SU-DHL-6 (cell line): ENCODE measurements around the gene MS4A15.

Source experiments
- H2AFZ ChIP-seq: fragments of 200-600 bp; sonication (generic); 2 replicates; pipeline ENCODE4 v1.6.1; 2014; ENCODE audit warnings: low read depth, mild to moderate bottlenecking, moderate library complexity, mixed read lengths, antibody characterized with exemption, low read length; ENCODE audit not compliant: severe bottlenecking
- H3F3A ChIP-seq: fragments of 200-600 bp; shearing (Covaris generic); 2 replicates; pipeline ENCODE4 v1.6.0; 2016; ENCODE audit warnings: antibody characterized with exemption, mild to moderate bottlenecking; ENCODE audit not compliant: insufficient read depth
- H3K27ac ChIP-seq: fragments of 200-600 bp; sonication (generic); 2 replicates; pipeline ENCODE4 v1.5.1; 2016; ENCODE audit warnings: low read depth, mild to moderate bottlenecking, low read length, moderate library complexity, mixed read lengths
- H3K27me3 ChIP-seq: fragments of 200-600 bp; sonication (generic), shearing (Covaris generic); 2 replicates; pipeline ENCODE4 v1.6.0; 2014; ENCODE audit warnings: mild to moderate bottlenecking, low read length
- H3K36me3 ChIP-seq: fragments of 200-600 bp; sonication (generic); 2 replicates; pipeline ENCODE4 v1.6.1; 2014; ENCODE audit warnings: mild to moderate bottlenecking, low read length, mixed read lengths
- H3K4me2 ChIP-seq: fragments of 300-600, 200-600 bp; shearing (Covaris generic), sonication (generic); 2 replicates; pipeline ENCODE4 v1.6.0; 2014; ENCODE audit warnings: low read length, low read depth, mild to moderate bottlenecking; ENCODE audit not compliant: poor library complexity, severe bottlenecking
- H3K4me3 ChIP-seq: fragments of 200-600 bp; sonication (generic); 2 replicates; pipeline ENCODE4 v1.5.1; 2014; ENCODE audit warnings: antibody characterized with exemption, low read length, mild to moderate bottlenecking, mixed read lengths; ENCODE audit not compliant: insufficient read depth, poor library complexity, severe bottlenecking
- H3K79me2 ChIP-seq: fragments of 200-600 bp; sonication (generic); 2 replicates; pipeline ENCODE4 v1.6.1; 2014; ENCODE audit warnings: mild to moderate bottlenecking, low read length, moderate library complexity; ENCODE audit not compliant: insufficient read depth
- H3K9ac ChIP-seq: fragments of 200-600 bp; sonication (generic); 2 replicates; pipeline ENCODE4 v1.7.0; 2014; ENCODE audit warnings: mild to moderate bottlenecking, low read length
- H3K9me2 ChIP-seq: fragments of 200-600 bp; sonication (generic); replicated peaks from 2 replicates; pipeline ENCODE4 v1.6.1; 2014; ENCODE audit warnings: low read length; ENCODE audit not compliant: insufficient read depth
- H3K9me3 ChIP-seq: fragments of 200-600 bp; sonication (generic); 2 replicates; pipeline ENCODE4 v1.6.1; 2014; ENCODE audit warnings: low read length, mixed read lengths; ENCODE audit not compliant: insufficient read depth
- H4K20me1 ChIP-seq: fragments of 200-600 bp; sonication (generic); 2 replicates; pipeline ENCODE4 v1.6.1; 2014; ENCODE audit warnings: low read depth, mild to moderate bottlenecking, antibody characterized with exemption, low read length, moderate library complexity, mixed read lengths
- CTCF ChIP-seq: fragments of 200-600 bp; sonication (generic); IDR thresholded peaks from one replicate; pipeline ENCODE4 v1.5.1; 2017; ENCODE audit warnings: antibody characterized with exemption, mild to moderate bottlenecking, low read length, moderate library complexity; ENCODE audit not compliant: insufficient read depth, poor library complexity, severe bottlenecking
- EZH2phosphoT487 ChIP-seq: fragments of 200-600 bp; sonication (generic), shearing (Covaris generic); conservative IDR thresholded peaks from 2 replicates; pipeline ENCODE4 v1.6.1; 2018; ENCODE audit warnings: mild to moderate bottlenecking, antibody characterized with exemption, low read length, moderate library complexity, mixed read lengths

MS4A15 gene

GRCh38 chr11:60764879-60765278 is 8.2 kb downstream of the MS4A15 start:
- Histone ChIP-seq H3K27me3 (no peaks in the 10 kb centered on the region), H3K4me3 (no peak overlapping the region), H2AFZ (no peak overlapping the region), H3K9ac (no peak overlapping the region), H3K27ac (no peak overlapping the region), H3F3A (no peaks in the 10 kb centered on the region), H3K4me2 (no peak overlapping the region), H3K9me2 (no peaks in the 10 kb centered on the region), H3K79me2 (no peaks in the 10 kb centered on the region), H3K9me3 (no peaks in the 10 kb centered on the region), H4K20me1 (no peaks in the 10 kb centered on the region), H3K36me3 (no peaks in the 10 kb centered on the region)
- no peak for TF ChIP-seq EZH2phosphoT487
- TF ChIP-seq CTCF = no peak

DNA sequence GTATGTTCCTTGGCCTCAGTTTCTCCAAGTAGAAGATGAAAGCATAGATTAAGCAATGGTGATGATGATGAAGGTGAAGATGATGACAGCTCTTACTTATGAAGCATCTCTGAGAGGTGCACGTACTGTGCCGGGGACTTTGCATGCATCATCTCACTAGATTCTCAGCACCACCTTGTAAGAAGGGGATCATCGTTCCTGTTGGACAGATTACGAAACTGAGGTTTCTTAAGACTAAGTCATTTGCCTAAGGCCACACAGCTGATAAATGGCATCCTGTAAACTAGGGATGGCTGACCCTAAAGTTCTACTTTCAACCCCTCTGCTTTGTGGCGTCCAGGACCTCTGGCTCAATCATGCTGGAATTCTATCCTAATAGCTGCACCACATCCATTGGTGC is 8.7 kb downstream of the MS4A15 start:
- Histone ChIP-seq H3K9me2 (no peaks in the 10 kb centered on the region), H4K20me1 (no peaks in the 10 kb centered on the region), H2AFZ (no peak overlapping the region), H3K4me2 (no peak overlapping the region), H3K9ac (no peak overlapping the region), H3K36me3 (no peaks in the 10 kb centered on the region), H3K9me3 (no peaks in the 10 kb centered on the region), H3K79me2 (no peaks in the 10 kb centered on the region), H3K4me3 (no peak overlapping the region), H3F3A (no peaks in the 10 kb centered on the region), H3K27ac (no peak overlapping the region), H3K27me3 (no peaks in the 10 kb centered on the region)
- TF ChIP-seq CTCF (no peak), EZH2phosphoT487 (no peak)

DNA sequence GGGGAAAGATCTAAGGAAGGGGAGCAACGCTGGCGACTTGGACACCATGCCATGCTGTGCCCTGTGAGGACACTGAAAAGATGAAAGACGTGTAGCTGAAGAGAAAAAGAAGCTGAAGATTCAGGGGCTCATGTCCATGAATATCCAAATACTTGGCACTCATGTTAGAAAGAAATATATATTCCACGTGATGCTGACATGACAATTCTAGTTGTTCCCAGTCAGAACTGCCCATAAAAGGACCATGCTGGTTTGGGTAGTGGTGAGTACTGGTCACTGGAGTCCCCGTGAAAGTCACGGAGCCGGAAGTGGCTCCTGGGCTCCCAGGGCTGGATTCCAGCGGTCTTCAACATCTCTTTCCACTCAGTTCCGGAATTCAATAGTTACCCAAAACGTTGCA is 9.9 kb downstream of the MS4A15 start:
- H3K4me2 ChIP-seq = no peak overlapping the region

More for the DNA sequence above, 9.9 kb downstream of the MS4A15 start:
- no peaks in the 10 kb centered on the region for H3K79me2 ChIP-seq
- no peaks in the 10 kb centered on the region for H3K36me3 ChIP-seq
- H3F3A ChIP-seq = no peaks in the 10 kb centered on the region
- H3K9me3 ChIP-seq = no peaks in the 10 kb centered on the region
- no peaks in the 10 kb centered on the region for H3K27me3 ChIP-seq
- TF ChIP-seq CTCF (no peak), EZH2phosphoT487 (no peak)
- no peak overlapping the region for H3K9ac ChIP-seq
- H4K20me1 ChIP-seq = no peaks in the 10 kb centered on the region
- H2AFZ ChIP-seq = no peak overlapping the region
- no peak overlapping the region for H3K4me3 ChIP-seq
- no peak overlapping the region for H3K27ac ChIP-seq
- H3K9me2 ChIP-seq = no peaks in the 10 kb centered on the region
